Hematopoietic multipotent progenitor cell treated with erythropoietin and hydrocortisone succinate and interleukin-3 and kit ligand, for 17 days (in vitro differentiated cells): Measurements from ENCODE around the gene TIMM17B.

Experiments used
- DNase-seq: peaks from one replicate; pipeline ENCODE4 v3.0.0-alpha.2; 2015; ENCODE audit warnings: low spot score

The TIMM17B gene

DNA sequence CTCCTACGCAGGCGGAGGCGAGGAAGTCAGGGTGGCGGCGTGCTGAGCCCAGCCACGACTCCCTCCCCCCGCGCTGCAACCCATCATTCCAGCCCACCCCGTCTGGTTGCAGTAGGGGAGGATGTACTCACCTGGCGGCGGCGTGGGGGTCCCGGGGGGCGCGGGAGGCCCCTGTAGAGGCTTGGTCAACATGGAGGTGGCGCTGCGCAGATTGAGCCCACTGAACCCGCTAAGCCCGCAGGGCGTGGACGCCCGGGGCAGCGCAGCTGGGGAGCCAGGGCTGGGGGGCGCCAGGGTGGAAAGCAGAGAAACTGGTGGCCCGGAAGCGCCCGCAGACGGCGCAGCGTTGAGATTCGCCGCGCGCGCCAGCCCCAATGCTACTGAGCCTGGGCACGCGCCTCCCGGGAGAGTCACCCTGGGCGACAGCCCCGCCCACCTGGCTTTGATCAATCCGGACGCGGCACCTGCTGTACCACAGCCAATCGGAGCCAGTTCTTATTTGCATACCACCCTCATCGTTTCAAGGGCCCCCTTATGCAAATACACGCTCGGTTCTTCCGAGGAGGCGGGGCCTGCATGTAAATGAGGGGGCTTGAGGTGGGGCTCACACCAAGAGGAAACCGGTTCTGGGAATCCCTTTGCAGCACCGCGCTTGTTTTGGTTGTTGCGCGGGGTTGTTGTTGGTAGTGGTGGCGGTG, 21.2 kb upstream of the TIMM17B start, which contains the start of gene PIM2:
PIM2 (minus strand) TSS at position 382 of the 698 bp plus-strand sequence; CDS start at position 192, 190 bp downstream.
- DNase-seq, result peak; percentile 94

DNA sequence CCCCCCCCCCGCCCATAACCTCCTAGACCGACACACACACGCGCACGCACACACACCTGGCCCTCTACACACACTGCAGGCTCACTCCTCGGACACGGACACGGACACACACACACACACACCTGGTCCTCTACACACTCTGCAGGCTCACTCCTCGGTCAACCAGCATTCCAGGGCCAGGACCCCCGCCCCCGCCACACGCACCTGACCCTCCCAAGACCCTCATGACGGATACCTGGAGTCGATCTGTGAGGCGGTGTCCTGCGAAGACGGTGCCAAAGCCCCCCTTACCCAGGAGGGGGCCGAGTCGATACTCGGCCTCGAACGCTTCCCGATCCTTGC, 20.7 kb upstream of the TIMM17B start:
- no peak for DNase-seq

DNA sequence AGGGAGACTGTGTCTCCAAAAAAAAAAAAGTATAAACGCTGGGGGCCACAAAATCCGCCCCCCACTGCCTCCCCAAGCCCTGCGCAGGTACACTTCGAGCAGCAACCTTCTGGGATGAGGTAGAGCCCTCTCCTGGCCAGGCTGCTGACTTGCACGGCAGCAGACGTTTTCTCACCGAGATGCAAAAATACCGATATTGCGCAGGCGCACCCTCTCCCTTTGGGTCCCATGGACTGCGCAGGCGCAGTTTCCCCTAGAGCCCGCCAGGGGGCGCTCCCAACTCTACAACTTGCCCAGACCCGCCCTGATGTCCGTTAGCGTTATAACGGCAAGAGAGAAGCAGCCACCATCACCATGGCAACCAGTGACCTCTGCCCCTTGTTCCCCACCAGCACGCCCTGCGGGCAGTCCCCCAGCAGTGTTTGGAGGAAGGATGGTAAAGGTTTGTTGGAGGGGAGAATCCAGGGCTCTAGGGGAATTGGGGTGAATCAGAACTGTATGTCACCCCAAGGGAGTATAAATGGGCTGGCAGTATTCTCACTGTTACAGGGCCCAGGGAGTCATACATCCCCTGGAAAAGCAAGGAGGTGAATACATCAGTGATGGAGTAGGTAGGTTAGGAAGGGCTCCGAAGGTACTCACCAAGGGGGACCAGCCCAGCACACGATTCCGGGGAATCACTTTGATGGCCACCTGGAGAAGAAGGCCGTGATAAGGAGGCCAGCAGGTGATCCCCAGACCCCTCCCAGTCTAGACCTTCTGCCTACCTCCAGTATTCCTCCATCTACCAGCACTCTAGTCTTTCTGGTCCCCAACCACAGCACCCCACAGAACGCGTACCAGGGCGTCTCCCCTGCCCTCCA, 19.8 kb upstream of the TIMM17B start:
- DNase-seq, result peak; percentile 96

DNA sequence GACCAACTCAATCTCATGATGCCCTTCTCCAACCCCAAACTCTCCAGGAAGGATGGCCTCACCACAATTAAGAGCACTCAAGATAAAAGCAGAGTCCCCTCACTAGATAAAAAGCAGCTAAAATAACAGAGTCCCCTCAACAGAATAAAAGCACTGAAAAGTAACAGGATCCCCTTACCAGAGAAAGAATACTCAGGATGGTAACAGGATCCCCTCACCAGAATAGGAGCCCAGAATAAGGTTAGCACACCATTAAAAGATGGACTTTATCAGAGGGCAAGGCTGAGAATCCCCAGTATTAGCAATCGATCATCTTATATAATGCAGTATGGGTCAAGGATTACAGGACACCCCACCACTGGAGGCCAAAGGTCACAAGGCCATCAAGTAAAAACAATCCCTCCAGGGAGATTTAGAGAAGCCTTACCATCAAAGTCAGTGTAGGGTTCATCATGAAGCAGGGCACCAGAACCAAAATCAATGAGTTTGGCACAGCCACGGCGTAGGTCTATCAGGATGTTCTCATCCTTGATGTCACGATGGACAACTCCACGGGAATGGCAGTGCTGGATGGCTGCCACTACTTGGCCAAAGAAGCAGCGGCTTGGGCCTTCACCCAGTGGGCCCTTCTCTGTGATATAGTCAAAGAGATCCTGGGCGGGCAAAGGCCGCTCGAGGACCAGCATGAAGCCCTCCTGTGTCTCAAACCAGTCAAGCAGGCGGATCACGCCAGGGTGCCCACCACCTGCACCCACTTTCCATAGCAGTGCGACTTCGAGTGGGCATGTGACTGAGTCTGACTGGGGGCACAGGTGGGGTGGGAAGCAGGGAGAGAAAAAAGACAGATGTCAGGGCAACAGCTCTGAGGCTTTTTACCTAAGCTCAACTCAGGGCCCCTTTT, 17.3 kb upstream of the TIMM17B start:
- no peak for DNase-seq

DNA sequence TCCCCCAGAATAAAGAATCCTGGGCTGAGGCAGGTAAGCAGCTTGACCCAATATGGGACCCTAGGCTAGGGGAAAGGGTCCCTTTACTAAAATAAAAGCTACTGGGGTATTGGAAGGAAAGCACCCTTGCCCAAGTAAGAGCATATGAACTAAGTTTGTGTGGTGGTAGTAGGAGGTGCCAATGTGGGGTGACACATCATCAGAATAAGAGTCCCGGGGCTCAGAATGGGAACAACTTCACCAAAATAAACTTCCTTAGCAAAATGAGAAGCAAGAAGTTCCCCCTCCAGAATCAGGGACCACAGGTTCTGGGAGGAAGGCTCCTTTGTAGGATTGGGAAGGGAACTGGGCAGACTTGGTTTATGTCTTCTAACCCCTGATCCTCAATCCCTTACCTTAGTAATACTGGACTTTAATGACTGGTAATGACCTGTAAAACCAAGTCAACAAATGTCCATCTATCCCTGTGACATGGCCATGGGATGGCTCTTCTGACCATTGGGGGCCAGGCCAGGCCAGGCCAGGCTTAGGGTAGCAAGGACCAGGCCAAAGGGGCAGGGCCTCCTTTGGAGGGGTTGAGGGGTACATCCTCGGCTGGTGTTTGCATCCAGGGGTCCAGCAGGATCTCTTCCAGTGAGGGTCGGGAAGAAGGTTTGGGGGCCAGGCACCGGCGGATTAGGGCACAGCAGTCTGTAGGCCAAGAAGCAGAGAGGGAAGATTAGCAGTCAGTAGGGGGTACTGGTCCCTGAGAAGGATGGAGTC, 16.2 kb upstream of the TIMM17B start:
- no peak for DNase-seq

DNA sequence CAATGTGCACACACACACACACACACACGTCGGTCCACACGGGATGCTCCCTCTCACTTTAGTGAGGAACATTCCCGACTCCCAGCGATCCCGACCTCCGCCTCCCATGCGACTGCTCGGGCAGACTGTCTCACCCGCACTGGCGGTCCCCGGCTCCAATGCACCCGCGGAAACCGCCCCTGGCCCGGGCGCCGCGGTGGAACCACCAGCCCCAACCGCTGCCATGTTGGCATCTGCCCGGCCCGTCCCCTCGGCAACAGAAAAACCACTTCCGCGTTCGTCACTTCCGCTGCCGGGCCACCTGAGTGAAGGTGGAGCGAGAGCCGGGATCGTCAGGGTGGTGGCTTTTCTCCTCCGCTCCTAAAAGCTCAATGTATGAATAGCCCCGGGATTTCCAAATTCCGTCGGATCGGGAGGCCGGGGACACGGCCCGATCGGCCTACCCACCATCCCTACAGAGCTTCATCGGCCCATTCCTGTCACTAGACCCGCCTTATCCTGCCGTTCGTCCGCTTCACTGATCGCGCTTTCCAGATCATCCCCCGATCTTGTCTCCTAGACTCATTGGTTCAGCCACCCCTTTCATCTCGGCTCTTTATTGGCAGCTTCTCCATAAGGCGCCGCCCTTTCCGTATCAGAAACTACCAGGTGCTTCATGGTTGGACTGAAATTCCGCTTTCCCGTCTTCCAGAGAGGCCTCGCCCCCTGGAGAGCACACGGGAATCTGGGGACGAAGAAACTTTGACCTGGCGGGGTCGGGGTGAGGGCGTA, 14.0 kb upstream of the TIMM17B start, which contains the start of gene SLC35A2:
SLC35A2 (minus strand) TSS at position 235 of the 771 bp plus-strand sequence; CDS start at position 225, 10 bp downstream.
- DNase-seq, result peak; percentile 83

DNA sequence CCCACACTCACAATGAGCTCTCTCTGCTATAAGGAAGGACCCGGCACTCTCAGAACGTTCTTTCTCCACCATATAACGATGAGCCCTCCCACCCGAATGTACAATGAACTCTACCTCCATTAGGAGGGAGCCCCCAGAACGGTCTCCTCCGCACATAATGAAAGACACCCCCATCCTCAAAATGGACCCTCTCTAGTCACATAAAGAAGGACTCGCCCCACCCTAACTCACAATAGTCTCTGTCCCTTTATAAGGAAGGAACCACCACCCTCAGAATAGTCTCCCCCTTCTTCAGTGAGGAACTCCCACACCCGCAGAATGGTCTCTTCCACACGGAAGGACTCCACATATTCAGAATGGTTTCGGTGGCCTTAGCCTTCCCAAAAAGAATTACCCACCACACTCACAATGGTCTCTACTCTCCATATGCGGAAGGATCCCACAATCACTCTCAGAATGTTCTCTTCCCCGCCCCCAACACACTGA, 13.4 kb upstream of the TIMM17B start:
- DNase-seq, result no peak

DNA sequence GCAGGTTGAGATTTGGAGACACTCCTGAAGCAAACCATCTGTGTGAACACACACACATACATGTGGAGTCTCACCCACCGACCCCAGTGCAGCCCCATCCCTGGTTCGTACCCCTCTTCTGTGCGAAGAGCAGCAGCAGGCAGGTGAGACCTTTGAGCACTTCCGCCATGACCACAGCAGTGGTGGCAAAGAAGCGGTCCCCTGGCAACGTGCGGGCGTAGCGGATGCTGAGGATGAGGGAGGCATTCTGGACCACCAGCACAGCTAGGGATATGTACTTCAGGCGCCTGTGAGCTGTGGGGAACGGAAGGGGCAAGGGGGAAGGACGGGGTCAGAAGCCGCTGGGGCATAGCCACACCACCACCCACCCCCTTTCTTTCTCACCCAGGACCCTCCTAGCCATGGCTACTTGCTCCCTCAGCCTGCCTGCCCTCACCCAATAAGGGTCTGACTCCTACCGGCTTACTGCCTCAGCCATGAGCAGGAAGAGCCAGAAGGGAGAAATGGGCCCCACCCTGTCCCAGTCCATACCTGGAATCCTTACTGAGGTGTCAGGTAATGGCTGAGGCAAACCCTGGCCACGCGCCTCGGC, 12.2 kb upstream of the TIMM17B start:
- no peak for DNase-seq

DNA sequence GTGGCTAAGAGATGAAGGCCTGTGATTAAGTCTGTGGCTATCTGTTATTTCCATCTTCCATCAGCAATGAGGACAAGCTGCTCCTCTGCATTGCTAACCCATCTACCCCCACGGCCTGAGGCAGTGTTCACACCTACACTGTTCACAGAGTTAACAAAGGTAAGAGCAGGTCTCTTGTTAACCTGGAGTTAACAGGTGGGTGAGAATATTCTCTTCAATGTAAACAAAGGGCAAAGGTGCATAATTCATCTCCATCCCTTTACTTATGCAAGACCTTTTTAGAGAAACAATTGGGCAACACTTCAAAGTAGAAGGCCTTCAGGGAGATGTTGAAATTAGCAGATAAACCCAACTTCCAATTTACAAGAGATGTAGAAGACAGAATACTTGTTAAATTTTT, 11.0 kb upstream of the TIMM17B start:
- no peak for DNase-seq

DNA sequence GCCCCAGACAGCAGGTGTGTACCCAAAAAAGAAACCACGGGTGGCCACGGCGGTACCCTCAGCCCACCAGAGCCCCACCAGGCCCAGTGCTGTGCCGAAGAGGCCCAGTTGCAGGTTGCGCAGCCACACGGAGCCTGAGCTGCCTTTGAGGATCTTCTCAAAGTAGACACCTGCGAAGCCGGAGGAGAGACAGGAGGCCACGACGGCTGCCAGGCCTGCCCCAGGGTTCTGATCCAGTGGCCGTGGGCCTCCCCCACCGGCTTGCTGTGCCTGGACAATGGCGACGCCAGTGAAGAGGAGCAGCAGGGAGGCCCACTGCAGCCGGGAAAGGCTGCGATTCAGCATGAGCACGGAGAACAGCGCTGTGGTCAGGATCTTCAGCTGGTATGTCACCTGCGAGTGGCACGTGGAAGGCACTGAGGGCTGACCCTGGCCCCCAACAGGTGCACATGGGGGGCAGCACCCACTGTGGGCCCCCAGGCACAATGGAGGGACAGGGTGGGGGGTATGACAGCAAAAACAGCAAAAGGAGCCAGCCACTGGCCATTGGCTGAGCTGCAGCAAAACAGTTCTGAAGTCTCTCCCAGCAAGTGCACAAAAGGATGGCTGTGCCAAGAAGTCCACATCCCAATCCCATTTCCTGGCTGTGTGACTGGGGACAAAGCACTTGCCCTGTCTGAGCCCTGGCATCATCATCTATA, 7.7 kb upstream of the TIMM17B start:
- DNase-seq, result no peak

DNA sequence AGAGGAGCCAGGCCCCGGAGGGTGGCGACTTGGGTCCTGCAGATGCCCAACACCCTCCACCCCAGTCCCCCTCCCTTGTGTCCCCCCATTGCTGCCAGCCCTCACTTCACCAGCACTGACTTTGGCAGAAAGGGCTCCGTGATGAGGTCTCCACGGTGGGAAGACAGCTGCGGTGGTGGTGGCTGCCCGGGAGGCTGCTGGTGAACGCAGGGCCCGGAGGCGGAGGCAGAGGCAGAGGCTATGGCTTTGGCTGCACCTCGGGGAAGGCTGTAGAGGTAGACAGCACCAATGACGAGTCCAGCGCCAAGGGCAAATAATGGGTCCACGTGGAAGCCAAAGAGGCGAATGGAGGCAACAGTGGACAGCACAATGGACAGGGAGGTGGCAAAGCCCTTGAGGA, 7.1 kb upstream of the TIMM17B start:
- no peak for DNase-seq

DNA sequence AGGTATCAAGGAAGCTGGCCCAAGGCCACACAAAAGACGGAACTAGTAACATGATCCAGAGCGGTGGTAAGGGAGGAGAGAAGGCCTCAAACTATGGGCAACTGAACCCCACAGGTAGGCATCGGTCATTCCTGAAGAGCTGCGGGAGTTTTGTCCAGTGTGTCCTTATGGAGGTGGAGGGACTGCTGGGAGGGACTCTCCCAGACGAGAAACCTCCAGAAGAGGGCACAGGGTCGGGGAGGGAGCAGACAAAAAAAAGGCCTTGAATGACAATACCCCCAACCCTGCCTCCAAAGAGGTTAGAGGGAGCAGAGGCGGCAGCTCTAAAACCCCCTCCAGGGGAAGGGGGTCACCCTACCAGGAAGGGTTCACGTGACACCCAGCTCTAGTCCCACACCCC, 6.6 kb upstream of the TIMM17B start:
- no peak for DNase-seq

DNA sequence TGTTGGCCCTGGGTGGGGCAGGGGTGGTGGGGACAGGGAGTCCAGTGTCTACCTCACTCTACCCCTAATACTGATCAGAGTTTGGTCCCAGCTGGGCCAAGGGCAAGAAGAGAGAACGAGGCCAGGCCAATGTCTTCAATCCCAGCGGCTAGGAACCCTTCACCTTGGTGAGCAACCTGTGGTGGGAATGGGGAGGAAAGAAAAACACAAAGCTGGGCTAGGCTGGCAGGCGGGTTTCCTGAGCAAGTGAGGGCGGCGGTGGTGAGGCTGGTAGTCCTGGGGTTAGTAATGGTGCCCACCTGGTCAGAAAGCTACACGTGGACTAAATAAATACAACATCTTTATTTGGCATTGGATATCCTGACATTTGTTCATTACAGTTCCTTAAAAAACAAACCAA, 5.7 kb upstream of the TIMM17B start:
- no peak for DNase-seq

DNA sequence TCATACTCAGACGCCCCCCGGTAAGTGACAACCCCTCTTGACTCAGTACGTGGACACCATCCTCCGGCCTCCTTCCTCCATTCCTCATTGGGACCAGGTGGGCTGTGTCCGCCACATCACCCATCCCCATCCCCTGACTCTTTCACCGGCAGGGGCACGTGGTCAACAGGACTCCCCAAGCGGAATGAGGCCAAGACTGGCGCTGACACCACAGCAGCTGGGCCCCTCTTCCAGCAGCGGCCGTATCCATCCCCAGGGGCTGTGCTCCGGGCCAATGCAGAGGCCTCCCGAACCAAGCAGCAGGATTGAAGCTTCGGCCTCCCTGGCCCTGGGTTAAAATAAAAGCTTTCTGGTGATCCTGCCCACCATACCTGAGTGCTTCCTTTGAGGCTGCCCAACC, 5.2 kb upstream of the TIMM17B start:
- DNase-seq, result no peak

DNA sequence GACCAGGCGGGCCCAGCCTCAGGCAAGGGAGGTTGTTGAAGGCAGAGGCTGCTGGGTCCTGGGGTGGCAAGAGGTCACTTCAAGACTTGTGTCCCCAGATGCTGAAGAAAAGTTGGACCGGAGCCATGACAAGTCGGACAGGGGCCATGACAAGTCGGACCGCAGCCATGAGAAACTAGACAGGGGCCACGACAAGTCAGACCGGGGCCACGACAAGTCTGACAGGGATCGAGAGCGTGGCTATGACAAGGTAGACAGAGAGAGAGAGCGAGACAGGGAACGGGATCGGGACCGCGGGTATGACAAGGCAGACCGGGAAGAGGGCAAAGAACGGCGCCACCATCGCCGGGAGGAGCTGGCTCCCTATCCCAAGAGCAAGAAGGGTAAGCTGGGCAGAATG, 4.6 kb upstream of the TIMM17B start:
- DNase-seq, result no peak

DNA sequence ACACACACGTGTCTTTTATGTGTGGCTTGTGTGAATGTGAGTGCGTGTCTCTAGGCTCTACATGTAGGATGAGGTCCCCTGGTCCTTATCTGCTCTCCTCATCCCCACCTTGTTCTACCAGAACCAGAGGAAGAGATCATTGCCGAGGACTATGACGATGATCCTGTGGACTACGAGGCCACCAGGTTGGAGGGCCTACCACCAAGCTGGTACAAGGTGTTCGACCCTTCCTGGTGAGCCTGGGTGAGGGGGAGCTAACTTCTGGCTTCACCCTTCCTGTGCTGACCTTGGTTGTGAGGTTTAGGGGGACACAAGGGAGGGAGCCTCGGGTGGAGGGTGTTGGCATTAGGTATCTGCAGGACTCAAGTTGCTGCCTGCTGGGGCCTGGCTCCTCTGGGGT, 3.5 kb upstream of the TIMM17B start:
- DNase-seq, result no peak

DNA sequence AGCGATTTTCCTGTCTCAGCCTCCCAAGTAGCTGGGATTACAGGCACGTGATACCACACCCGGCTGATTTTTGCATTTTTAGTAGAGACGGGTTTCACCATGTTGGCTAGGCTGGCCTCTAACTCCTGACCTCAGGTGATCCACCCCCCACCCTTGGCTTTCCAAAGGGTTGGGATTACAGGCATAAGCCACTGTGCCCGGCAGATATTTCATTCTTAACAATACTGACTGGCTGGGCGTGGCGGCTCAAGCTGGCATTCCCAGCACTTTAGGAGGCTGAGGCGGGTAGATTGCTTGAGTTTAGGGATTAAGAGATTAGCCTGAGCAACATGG, 1.5 kb upstream of the TIMM17B start:
- no peak for DNase-seq

DNA sequence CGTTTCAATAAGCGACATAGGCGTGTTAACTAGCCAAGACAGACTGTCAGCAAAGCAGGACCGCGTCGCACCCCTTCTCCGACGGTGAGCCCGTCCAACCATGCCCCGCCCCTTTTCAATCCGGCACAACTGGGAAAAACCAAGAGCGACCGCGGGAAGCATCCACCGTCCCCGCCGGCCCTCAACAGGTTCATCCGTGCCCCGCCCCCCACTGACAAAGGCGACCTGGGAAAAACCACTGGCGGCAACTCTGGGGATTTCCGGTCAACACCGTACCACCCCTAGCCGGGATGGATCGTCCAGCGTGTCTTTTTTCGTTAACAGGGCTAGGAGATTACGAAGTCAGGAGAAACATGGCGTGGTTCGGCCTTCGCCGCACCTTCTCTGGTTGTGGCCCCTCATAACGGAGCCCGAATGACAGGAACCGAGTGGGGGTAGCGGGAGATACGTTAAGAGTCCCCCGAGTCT, 377 bp downstream of the TIMM17B start:
- DNase-seq, result peak; percentile 89

DNA sequence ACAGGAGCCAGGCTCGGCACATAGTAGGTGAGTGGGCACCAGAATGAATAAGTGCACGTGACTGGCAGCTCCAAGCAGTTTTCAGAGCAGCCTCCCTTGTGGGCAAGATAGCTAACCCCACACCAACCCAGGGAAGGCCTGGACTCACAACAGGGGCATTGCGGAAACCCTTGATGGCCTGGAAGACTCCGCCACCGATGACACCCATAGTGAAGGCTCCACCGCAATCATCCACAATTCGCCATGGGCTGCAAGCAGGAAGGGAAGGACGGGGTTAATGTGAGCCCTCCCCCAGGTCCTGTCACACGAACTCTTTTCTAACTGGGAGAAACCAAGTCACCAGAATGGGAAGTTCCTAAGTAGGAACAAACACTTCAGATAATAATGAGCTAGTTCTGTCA, 957 bp downstream of the TIMM17B start:
- DNase-seq, result no peak

DNA sequence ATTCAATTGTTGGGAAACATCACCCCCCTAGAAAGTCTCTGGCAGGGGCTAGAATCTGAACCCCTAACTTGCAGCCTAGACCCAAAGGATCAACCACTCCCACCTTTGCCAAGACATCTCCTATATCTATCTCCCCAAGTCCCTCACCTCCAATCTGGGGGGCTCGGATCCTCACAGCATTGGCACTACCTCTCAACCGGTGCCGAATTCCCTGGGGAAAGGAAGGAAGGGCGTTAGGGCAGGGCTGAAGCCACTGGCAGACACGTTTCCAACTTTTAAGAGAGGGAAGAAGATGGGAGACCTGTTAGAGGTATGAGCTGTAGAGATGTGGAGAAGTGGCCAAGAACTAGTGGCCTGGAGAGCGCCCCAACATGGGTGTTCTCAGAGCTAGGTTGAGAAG, 2.7 kb downstream of the TIMM17B start:
- no peak for DNase-seq
